GM15510 (cell line): Measurements from ENCODE around the gene DNM1.
A peak's percentile ranks its signal among the peaks of the same experiment; 100 is the strongest.

Experiments used
- POLR2A ChIP-seq: IDR thresholded peaks from 3 replicates; pipeline ENCODE4 v1.6.1; 2011; ENCODE audit warnings: borderline replicate concordance; ENCODE audit not compliant: insufficient read length; ENCODE audit errors: extremely low read depth

DNM1 gene

GRCh38 chr9:128203024-128203706 is at the start of gene DNM1:
DNM1 (plus strand) TSS chr9:128203379; CDS start chr9:128203471, 92 bp downstream.
- TF ChIP-seq POLR2A: no peak

- no peak for TF ChIP-seq POLR2A
Observed at GRCh38 chr9:128153947-128154695, 49.1 kb upstream of the DNM1 start.

- TF ChIP-seq POLR2A: no peak
Observed at GRCh38 chr9:128155736-128156500, 47.3 kb upstream of the DNM1 start.

- no peak for TF ChIP-seq POLR2A
Observed at GRCh38 chr9:128159522-128159783, 43.7 kb upstream of the DNM1 start.

- TF ChIP-seq POLR2A: peak; percentile 95
Observed at GRCh38 chr9:128159784-128160602, 43.2 kb upstream of the DNM1 start, which contains the start of gene BBLN. BBLN (plus strand) TSS chr9:128160265; CDS start chr9:128160408, 143 bp downstream.

- no peak for TF ChIP-seq POLR2A
Observed at GRCh38 chr9:128160603-128160987, 42.6 kb upstream of the DNM1 start.

GRCh38 chr9:128161215-128161902 is 41.8 kb upstream of the DNM1 start:
- no peak for TF ChIP-seq POLR2A

GRCh38 chr9:128162215-128163026 is 40.8 kb upstream of the DNM1 start:
- TF ChIP-seq POLR2A: no peak

- no peak for TF ChIP-seq POLR2A
Observed at GRCh38 chr9:128163027-128163515, 40.1 kb upstream of the DNM1 start.

- TF ChIP-seq POLR2A: no peak
Observed at GRCh38 chr9:128163523-128164306, 39.5 kb upstream of the DNM1 start.

GRCh38 chr9:128164307-128164885 is 38.8 kb upstream of the DNM1 start:
- TF ChIP-seq POLR2A: no peak

GRCh38 chr9:128166169-128166568 is 37.0 kb upstream of the DNM1 start:
- no peak for TF ChIP-seq POLR2A

- no peak for TF ChIP-seq POLR2A
Observed at GRCh38 chr9:128167209-128167608, 36.0 kb upstream of the DNM1 start.
